Fibroblast of pulmonary artery (primary cell): ENCODE results near the gene PIK3CD.

Experiments used
- DNase-seq: peaks from one replicate; pipeline ENCODE4 v3.0.0-alpha.2; 2010; ENCODE audit warnings: low read depth
- H3K4me3 ChIP-seq: replicated peaks from 2 replicates; pipeline ENCODE4 v1.5.1; 2011; ENCODE audit warnings: low read depth, mild to moderate bottlenecking, control low read depth, low read length, moderate library complexity
- TF ChIP-seq, protein P1 (sequence below): IDR thresholded peaks from 2 replicates; pipeline ENCODE4 v1.5.1; 2011; ENCODE audit warnings: mild to moderate bottlenecking, control low read depth, low read length, inconsistent platforms; ENCODE audit errors: missing control alignments

Gene PIK3CD

DNA sequence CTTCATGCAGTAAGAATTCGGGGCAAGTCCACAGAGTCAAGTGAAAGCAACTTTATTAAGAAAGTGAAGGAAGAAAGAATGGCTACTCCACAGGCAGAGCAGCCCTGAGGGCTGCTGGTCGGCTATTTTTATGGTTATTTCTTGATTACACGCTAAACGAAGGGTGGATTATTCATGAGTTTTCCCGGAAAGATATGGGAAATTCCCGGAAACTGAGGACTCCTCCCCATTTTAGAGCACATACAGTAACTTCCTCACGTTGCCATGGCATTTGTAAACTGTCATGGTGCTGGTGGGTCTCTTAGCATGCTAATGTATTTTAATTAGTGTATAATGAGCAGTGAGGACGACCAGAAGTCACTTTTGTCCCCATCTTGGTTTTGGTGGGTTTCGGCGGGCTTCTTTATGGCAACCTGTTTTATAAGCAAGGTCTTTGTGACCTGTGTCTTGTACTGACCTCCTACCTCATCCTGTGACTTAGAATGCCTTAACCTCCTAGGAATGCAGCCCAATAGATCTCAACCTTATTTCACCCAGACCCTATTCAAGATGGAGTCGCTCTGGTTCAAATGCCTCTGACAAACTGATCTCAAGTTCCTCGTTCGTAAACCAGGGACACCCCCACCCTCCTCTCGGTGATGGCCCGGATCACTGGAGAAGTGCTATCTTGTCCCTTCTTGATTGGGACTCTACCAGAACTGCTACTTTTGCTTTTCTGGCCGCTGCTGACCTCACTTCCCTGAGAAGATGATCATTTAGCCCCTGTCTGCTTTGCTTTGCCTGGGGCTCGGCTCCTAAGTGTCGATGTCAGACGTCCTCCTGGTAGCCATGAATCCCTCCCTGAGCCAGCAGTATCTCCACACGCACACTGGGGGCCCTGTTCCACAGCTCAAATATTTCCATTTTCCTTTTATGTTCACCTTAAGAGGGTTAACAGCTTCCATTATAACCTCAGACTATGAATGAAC is 123.5 kb downstream of the PIK3CD start:
- TF ChIP-seq, protein P1, sequence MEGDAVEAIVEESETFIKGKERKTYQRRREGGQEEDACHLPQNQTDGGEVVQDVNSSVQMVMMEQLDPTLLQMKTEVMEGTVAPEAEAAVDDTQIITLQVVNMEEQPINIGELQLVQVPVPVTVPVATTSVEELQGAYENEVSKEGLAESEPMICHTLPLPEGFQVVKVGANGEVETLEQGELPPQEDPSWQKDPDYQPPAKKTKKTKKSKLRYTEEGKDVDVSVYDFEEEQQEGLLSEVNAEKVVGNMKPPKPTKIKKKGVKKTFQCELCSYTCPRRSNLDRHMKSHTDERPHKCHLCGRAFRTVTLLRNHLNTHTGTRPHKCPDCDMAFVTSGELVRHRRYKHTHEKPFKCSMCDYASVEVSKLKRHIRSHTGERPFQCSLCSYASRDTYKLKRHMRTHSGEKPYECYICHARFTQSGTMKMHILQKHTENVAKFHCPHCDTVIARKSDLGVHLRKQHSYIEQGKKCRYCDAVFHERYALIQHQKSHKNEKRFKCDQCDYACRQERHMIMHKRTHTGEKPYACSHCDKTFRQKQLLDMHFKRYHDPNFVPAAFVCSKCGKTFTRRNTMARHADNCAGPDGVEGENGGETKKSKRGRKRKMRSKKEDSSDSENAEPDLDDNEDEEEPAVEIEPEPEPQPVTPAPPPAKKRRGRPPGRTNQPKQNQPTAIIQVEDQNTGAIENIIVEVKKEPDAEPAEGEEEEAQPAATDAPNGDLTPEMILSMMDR, result no peak
- H3K4me3 ChIP-seq, result no peak overlapping the region
- DNase-seq, result no peak

DNA sequence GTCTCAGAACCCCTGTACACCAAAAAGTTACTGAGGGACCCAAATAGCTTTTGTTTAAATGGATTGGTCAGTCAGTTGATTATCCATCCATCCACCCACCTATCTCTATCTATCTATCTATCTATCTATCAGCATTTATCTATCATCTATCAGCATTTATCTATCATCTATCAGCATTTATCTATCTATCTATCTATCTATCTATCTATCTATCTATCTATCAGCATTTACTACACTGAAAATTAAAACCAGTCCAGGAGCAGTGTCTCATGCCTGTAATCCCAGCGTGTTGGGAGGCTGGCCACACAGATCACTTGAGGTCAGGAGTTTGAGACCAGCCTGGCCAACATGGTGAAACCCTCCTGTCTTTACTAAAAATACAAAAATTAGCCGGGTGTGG is 125.2 kb downstream of the PIK3CD start:
- no peak overlapping the region for H3K4me3 ChIP-seq
- TF ChIP-seq, protein P1, result no peak
- no peak for DNase-seq
